ENCODE measurements around the gene LUZP2.
"Not testable (repeated sequence)": the region's sequence is repeated elsewhere in the genome, so short reads cannot be mapped to it uniquely, and the experiment has no call there.

LUZP2 gene

GRCh38 chr11:24896118-24896835 is 399.4 kb downstream of the LUZP2 start:
- no peak for DNase-seq (ENCODE audit: low read depth in 2 of 2)

DNA sequence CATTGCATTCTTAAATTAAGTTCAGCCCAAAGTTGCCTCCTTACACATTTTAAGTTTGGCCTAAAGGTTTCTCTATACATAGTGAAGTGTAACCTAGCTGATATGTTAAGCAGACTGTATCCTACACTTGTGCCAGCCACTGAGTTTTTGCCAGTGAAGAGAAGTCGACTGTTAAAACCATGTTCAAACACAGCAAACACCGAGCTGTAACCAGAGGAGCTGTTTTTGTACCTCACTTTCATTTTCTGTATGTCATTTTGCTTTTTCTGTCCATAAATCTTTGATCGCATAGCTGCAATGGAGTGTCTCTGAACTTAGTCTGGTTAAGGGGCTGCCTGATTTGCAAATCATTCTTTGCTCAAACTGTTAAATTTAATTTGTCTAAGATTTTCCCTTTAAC is 403.7 kb downstream of the LUZP2 start:
- DNase-seq (ENCODE audit: low read depth in 2 of 2): no peak

DNA sequence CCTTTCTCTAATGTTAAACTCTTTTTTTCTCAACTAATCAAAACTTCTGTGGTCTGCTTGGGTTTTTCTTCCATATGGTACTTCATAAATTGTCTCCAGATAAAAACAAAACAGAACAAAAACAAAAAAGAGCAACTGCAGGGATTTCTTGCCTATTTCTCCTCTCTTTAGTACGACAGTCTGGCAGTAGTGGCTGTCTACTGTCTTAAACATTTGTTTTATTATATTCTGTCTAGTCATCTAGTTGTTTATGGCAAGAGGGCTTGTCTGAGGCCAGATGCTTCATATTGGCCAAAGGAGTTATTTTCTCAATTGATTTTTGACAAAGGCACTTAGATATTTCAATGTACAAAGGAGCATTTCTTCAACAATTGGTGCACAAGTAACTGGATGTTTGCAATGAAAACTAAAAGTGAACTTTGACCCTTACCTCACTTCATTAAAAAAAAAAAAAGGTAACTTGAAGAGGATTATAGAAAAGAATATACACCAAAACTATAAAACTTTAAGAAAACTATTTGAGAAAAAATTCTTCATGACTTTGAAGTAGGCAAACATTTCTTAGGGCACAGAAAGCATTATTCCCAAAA is 404.2 kb downstream of the LUZP2 start:
- no peak for DNase-seq (ENCODE audit: low read depth in 2 of 2)

- DNase-seq (ENCODE audit: low read depth in 2 of 2): no peak
These were observed 406.7 kb downstream of the LUZP2 start for GRCh38 chr11:24903555-24903954.

DNA sequence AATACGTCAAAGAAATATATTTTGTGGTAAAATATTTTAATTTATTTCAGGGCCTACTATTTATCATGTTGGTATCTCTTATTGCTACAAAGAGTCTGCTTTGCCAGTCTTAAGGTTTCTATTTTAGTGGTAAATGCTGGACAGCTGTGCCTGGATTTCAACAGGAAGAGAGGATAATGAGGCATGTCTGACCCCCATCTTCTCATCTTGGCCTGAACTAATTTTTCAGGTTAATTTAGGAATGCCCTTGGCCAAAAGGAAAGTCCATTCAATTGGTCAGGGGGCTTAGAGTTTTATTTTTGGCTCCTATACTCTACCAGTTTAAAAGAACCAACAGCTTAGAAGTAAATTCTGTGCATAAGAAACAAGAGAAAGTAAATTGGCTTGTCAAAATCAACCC is 428.2 kb downstream of the LUZP2 start:
- no peak for DNase-seq (ENCODE audit: low read depth in 2 of 2)

DNA sequence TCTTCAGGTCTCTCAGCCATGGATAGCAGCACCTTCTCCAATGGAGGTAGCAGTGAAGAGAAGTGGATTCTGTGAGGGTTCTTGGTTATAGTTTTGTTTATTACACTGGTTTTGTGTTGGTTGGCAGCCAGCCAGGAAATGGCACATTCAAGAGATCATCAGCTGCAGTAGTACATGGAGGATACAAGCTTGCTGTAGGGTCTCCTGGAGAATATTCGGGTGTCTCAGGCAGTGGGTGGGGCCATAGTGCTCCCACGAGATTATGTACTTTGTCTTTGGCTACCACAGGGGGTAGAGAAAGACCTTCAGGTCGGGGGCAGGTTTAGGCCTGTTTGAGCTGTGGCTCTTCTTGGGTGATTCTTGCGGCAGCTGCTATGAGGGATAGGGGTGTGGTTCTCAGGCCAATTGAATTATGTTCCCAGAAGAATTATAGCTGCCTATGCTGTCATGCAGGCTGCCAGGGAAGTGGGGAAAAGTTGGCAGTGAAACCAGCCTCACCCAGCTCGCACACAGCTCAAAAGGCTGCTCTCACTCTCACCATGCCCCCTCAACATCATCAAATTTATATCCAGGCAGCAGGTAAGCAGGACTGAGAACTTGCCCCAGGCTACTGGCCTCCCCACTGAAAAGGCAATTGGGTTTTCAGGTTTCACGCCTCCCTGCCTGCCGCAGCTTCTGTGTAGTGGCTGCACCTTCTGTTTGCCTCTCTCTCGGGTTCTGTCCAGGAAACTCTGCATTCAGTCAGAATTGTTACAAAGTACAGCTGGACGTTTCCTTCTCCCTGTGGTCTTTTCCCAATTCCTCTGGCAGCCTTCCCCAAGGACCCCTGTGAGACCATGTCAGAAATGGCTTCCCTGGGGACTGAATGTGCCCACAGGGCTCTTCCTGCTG is 435.5 kb downstream of the LUZP2 start:
- no peak for DNase-seq (ENCODE audit: low read depth in 2 of 2)

GRCh38 chr11:24934733-24935439 is 438.0 kb downstream of the LUZP2 start:
- DNase-seq (ENCODE audit: low read depth in 2 of 2): no peak

- no peak for DNase-seq (ENCODE audit: low read depth in 2 of 2)
These were observed 448.0 kb downstream of the LUZP2 start for GRCh38 chr11:24944891-24945290.

DNA sequence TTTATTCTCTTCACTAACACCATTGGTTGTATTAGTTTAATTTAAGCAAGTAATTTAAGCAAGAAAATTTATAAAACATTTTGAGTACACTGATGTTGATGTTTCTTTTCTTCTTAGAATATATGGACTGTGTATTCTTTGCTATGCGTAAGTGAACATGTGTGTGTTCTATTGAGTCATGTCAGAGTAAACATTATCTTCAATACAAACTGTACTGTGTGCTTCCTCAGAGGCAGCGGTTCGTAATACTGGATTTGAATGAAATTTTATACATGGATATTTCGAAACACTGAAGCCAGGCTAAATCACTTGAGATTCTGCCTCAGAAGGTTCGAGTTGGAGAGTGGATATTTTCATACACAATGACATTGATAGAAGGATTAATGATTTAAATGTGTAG is 452.6 kb downstream of the LUZP2 start:
- no peak for DNase-seq (ENCODE audit: low read depth in 2 of 2)

DNA sequence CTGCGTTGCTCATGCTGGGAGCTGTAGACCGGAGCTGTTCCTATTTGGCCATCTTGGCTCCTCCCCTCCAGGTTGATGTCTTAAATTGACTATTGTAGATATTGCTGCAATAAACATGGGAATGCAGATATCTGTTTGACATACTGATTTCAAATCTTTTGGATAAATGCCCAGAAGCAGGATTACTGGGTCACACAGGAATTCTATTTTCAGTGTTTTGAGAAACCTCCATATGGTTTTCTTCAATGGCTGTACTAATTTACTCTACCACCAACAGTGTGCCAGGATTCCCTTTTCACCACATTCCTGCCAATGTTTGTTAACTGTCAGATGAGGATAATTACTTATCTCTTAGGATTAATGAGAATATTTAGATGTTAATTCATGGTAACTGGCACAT is 467.0 kb downstream of the LUZP2 start:
- DNase-seq (ENCODE audit: low read depth in 2 of 2): no peak

GRCh38 chr11:24965748-24966147 is 468.9 kb downstream of the LUZP2 start:
- no peak for DNase-seq (ENCODE audit: low read depth in 2 of 2)

GRCh38 chr11:24993903-24994302 is 497.1 kb downstream of the LUZP2 start:
- DNase-seq (ENCODE audit: low read depth in 2 of 2): not testable (repeated sequence)

- not testable (repeated sequence) for DNase-seq (ENCODE audit: low read depth in 2 of 2)
These were observed 503.1 kb downstream of the LUZP2 start for GRCh38 chr11:24999929-25000328.

GRCh38 chr11:25037431-25037830 is 540.6 kb downstream of the LUZP2 start:
- no peak for DNase-seq (ENCODE audit: low read depth in 2 of 2)

- no peak for DNase-seq (ENCODE audit: low read depth in 2 of 2)
These were observed 541.3 kb downstream of the LUZP2 start for GRCh38 chr11:25038131-25038530.

DNA sequence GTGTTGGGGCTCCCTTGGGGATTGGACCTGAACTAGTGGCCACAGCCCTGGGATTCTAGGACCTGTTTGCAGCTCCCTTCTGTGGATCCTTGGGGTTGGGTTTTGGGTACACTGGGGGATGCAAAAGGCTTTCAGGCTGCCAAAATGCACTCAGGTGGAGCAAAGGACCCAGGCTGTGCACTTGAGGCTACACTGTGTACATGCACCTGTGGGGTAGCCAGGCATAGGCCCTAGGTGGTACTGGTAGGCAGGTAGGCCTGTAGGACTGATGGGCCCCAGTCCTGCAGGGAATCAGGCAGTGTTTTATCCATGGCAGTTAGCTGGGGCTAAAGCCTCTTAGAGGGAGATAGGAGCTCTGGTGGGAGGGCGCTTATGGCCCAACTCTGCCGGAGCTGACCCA is 542.3 kb downstream of the LUZP2 start:
- no peak for DNase-seq (ENCODE audit: low read depth in 2 of 2)

GRCh38 chr11:25048632-25049031 is 551.8 kb downstream of the LUZP2 start:
- DNase-seq (ENCODE audit: low read depth in 2 of 2): no peak

DNA sequence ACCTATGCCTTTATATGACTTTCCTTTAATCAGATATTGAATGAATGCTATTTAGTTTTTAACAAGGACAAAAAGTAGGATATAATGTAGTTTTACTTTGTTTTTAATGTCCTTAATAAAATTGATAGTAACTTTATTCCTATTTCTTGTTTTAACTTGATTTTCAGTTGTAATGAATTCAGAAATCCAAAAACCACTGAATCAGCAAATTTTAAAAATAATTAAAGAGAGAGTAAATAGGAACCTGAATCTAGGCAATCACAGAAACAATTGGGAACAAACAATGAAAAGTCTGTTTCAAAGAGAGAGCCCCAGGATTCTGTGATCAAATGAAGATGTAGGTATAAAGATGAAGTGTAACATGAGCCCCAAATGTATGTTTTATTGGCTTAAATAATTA is 556.0 kb downstream of the LUZP2 start:
- no peak for DNase-seq (ENCODE audit: low read depth in 2 of 2)

DNA sequence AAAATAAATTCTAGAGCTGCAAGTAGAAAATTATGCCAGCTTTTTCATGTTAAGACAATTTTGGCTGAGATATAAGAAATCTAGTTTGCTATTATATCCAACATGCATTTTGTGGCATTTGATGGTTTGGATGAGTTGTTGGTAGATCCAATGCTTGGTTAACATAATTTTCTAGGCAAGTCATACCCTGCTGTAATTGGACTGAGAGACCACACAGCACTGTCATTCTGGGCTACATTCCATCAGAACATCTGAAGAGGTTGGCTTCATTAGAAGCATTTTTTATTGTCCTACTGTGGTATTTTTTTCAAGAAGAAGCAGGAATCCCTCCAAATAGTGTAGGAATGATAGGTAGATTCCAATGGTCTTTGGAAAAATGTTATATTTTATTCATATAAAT is 561.0 kb downstream of the LUZP2 start:
- DNase-seq (ENCODE audit: low read depth in 2 of 2): no peak

DNA sequence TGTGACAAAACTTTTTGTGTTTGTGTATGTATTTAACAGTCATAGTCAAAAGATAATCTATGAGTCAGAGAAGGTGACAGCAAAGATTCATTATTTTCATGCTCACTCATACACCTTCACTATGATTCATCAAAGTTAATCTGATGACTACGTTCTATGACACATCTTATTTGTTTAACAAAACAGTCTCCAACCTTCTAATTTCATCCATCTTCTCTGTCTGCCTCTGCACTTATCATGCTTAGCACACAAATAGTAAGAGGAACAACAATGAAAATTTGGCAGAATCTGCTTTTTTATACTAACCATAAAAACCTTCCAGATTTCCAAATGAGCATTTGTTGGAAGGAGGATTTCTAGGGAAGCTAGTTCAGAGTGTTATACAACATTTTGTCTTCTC is 568.9 kb downstream of the LUZP2 start:
- no peak for DNase-seq (ENCODE audit: low read depth in 2 of 2)

GRCh38 chr11:25066706-25067105 is 569.9 kb downstream of the LUZP2 start:
- no peak for DNase-seq (ENCODE audit: low read depth in 2 of 2)

DNA sequence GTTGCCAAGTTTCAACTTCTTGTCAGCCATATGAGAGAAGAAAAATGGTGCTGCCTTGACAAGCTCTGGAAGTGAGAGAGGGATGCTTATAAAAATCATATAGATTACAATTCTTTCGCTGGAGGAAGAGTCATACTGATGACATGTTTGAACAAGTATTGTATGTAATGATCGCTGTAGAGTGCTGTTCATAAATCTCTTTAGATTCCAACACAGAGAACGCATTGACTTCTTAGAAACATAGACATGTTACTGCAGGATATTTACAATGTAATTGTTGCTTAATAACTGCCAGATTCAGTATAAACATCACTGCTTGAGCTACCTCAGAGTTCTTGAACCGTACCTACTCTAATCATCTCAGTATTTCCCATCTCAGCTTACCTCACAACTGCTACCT is 571.6 kb downstream of the LUZP2 start:
- DNase-seq (ENCODE audit: low read depth in 2 of 2): no peak

All from stimulated activated CD4-positive, alpha-beta T cell treated with anti-CD3 and anti-CD28 coated beads, Interleukin-15, amount 100 ng/mL, for 48 hours (primary cell).